HCT116 (cell line): Measurements from ENCODE around the gene PCGF2. TPM values are rescaled to one million over a fixed set of nuclear protein-coding genes. Genes with fewer than 3 reads are reported as not detected.

Experiments
- ATAC-seq: fragments of 200-7000 bp; cut with Tn5 transposase; 2 replicates; pipeline ENCODE4 v1.9.1; 2020; ENCODE audit warnings: mild to moderate bottlenecking, moderate library complexity
- BruUV-seq: library from RNA; stranded (reverse); fragments of 400-500 nt; replicated peaks from 2 replicates; lab custom pipeline; 2021; lab: Mats Ljungman, UMichigan
- CTCF ChIA-PET: fragments of 300-600 bp; sonication (Branson Sonifier 250); formaldehyde crosslinking; loops from one replicate; lab custom pipeline; 2021; ENCODE audit warnings: antibody characterized with exemption; lab: Charles Lee
- POLR2A ChIA-PET: fragments of 300-600, 350-600 bp; sonication (Branson Sonifier 250); formaldehyde crosslinking; loops from one replicate; lab custom pipeline; 2021; ENCODE audit warnings: antibody characterized with exemption; lab: Charles Lee
- RAD21 ChIA-PET, 2 experiments: fragments of 300-600 bp; sonication (Branson Sonifier 250); formaldehyde crosslinking; loops; one replicate each; lab custom pipeline; 2023; ENCODE audit warnings: low total read pairs in 2 of 2; ENCODE audit not compliant: uncharacterized antibody in 2 of 2, unreplicated experiment in 2 of 2, low non-redundant PET in 1 of 2; lab: Charles Lee
- DNase-seq: peaks from one replicate; pipeline ENCODE4 v3.0.0-alpha.2; 2010; ENCODE audit warnings: low read depth, low spot score
- H2AFZ ChIP-seq: fragments of 200-600 bp; shearing (Covaris generic), sonication (generic); 2 replicates; pipeline ENCODE4 v1.6.1; 2017; ENCODE audit warnings: low read depth, mixed run types, mixed read lengths, antibody characterized with exemption, low read length; ENCODE audit not compliant: poor library complexity, severe bottlenecking
- H3K27ac ChIP-seq: 2 replicates; pipeline ENCODE4 v1.5.1; 2012; ENCODE audit warnings: low read depth, low read length
- H3K27me3 ChIP-seq: fragments of 200-600 bp; sonication (generic); 2 replicates; pipeline ENCODE4 v1.6.1; 2016; ENCODE audit warnings: mixed run types, low read length, mixed read lengths; ENCODE audit not compliant: insufficient read depth
- H3K36me3 ChIP-seq, 2 experiments: fragments of 200-500 bp in 1 of 2; fragments of 200-600 bp in 1 of 2; sonication (Bioruptor generic) in 1 of 2; sonication (generic) in 1 of 2; 2 replicates each; pipeline versions ENCODE4 v1.5.1 to v1.6.1; 2014 to 2016; ENCODE audit warnings: low read length in 2 of 2, inconsistent platforms in 1 of 2, mixed read lengths in 1 of 2, mixed run types in 1 of 2; ENCODE audit not compliant: insufficient read depth in 2 of 2, control insufficient read depth in 1 of 2
- H3K4me1 ChIP-seq, 2 experiments: fragments of 200-600 bp in 1 of 2; sonication (generic) in 1 of 2; 2 replicates each; pipeline versions ENCODE4 v1.5.1 to v1.6.1; 2012 to 2017; ENCODE audit warnings: low read length in 2 of 2, inconsistent platforms in 1 of 2, mild to moderate bottlenecking in 1 of 2, mixed read lengths in 1 of 2, mixed run types in 1 of 2, moderate library complexity in 1 of 2; ENCODE audit not compliant: insufficient read depth in 2 of 2, control insufficient read depth in 1 of 2
- H3K4me2 ChIP-seq: fragments of 200-600 bp; sonication (generic); 2 replicates; pipeline ENCODE4 v1.6.1; 2017; ENCODE audit warnings: mixed run types, low read length, mixed read lengths
- H3K4me3 ChIP-seq, 2 experiments: fragments of 200-600 bp in 1 of 2; sonication (generic) in 1 of 2; replicated peaks in 1 of 2; 2 replicates each; pipeline ENCODE4 v1.5.1; 2011 to 2016; ENCODE audit warnings: low read length in 2 of 2, control low read depth in 1 of 2, low read depth in 1 of 2, mild to moderate bottlenecking in 1 of 2, mixed read lengths in 1 of 2, mixed run types in 1 of 2
- H3K79me2 ChIP-seq: fragments of 200-600 bp; sonication (generic); 2 replicates; pipeline ENCODE4 v1.6.1; 2017; ENCODE audit warnings: mild to moderate bottlenecking, mixed run types, low read length, moderate library complexity, mixed read lengths; ENCODE audit not compliant: insufficient read depth
- H3K9ac ChIP-seq: fragments of 200-600 bp; sonication (generic); 2 replicates; pipeline ENCODE4 v1.6.1; 2016; ENCODE audit warnings: low read length, mixed read lengths
- H3K9me2 ChIP-seq: fragments of 200-600 bp; sonication (generic), shearing (Covaris generic); 2 replicates; pipeline ENCODE4 v1.6.1; 2017; ENCODE audit warnings: mixed run types, mild to moderate bottlenecking, moderate library complexity; ENCODE audit not compliant: insufficient read depth
- H3K9me3 ChIP-seq, 2 experiments: fragments of 200-500 bp in 1 of 2; fragments of 200-600 bp in 1 of 2; sonication (Bioruptor generic) in 1 of 2; sonication (generic) in 1 of 2; 2 replicates each; pipeline ENCODE4 v1.6.1; 2014 to 2017; ENCODE audit warnings: low read length in 2 of 2, mixed read lengths in 2 of 2, inconsistent platforms in 1 of 2, low read depth in 1 of 2, mild to moderate bottlenecking in 1 of 2, mixed run types in 1 of 2, moderate library complexity in 1 of 2; ENCODE audit not compliant: control insufficient read depth in 1 of 2, insufficient read depth in 1 of 2
- H4K20me1 ChIP-seq: fragments of 200-600 bp; sonication (generic), shearing (Covaris generic); 2 replicates; pipeline ENCODE4 v1.6.1; 2017; ENCODE audit warnings: mixed run types, mild to moderate bottlenecking, moderate library complexity; ENCODE audit not compliant: insufficient read depth
- ATF3 ChIP-seq: IDR thresholded peaks from 2 replicates; pipeline ENCODE4 v1.6.1; 2012
- CEBPB ChIP-seq: IDR thresholded peaks from 2 replicates; pipeline ENCODE4 v1.6.1; 2012; ENCODE audit warnings: low read depth
- CTCF ChIP-seq, 3 experiments: fragments of 200-600 bp in 1 of 3; sonication (generic) in 1 of 3; IDR thresholded peaks in 2 of 3; conservative IDR thresholded peaks in 1 of 3; 2 replicates each; pipeline ENCODE4 v1.5.1; 2012 to 2017; ENCODE audit warnings: low read depth in 2 of 3, low read length in 2 of 3, antibody characterized with exemption in 1 of 3, borderline replicate concordance in 1 of 3, control low read depth in 1 of 3, mild to moderate bottlenecking in 1 of 3, mixed read lengths in 1 of 3, mixed run types in 1 of 3, moderate library complexity in 1 of 3; ENCODE audit not compliant: insufficient read depth in 1 of 3
- ELF1 ChIP-seq: IDR thresholded peaks from 2 replicates; pipeline ENCODE4 v1.6.1; 2012; ENCODE audit warnings: low read depth, borderline replicate concordance
- FOSL1 ChIP-seq: IDR thresholded peaks from 2 replicates; pipeline ENCODE4 v1.6.1; 2012; ENCODE audit warnings: low read depth
- MAX ChIP-seq: IDR thresholded peaks from 2 replicates; pipeline ENCODE4 v1.6.1; 2012
- POLR2AphosphoS5 ChIP-seq: IDR thresholded peaks from 2 replicates; pipeline ENCODE4 v1.6.1; 2011; ENCODE audit warnings: mild to moderate bottlenecking, low read depth, low read length, moderate library complexity
- RAD21 ChIP-seq: IDR thresholded peaks from 2 replicates; pipeline ENCODE4 v1.6.1; 2012; ENCODE audit warnings: low read depth, mild to moderate bottlenecking
- REST ChIP-seq: IDR thresholded peaks from 2 replicates; pipeline ENCODE4 v1.6.1; 2012; ENCODE audit warnings: low read depth
- SIN3A ChIP-seq: IDR thresholded peaks from 2 replicates; pipeline ENCODE4 v1.6.1; 2012; ENCODE audit warnings: low read depth
- TCF7L2 ChIP-seq: IDR thresholded peaks from 2 replicates; pipeline ENCODE4 v1.7.0; 2011; ENCODE audit warnings: borderline replicate concordance, inconsistent platforms; ENCODE audit not compliant: insufficient read depth, insufficient read length; ENCODE audit errors: extremely low read depth
- YY1 ChIP-seq: IDR thresholded peaks from 2 replicates; pipeline ENCODE4 v1.6.1; 2011; ENCODE audit warnings: low read length, low read depth, moderate library complexity, mild to moderate bottlenecking; ENCODE audit not compliant: insufficient replicate concordance; ENCODE audit errors: extremely low read depth
- ZBTB33 ChIP-seq: IDR thresholded peaks from 2 replicates; pipeline ENCODE4 v1.6.1; 2011; ENCODE audit warnings: mild to moderate bottlenecking, low read length, moderate library complexity; ENCODE audit not compliant: insufficient replicate concordance; ENCODE audit errors: extremely low read depth
- ZFX ChIP-seq: fragments of 450-650 bp; IDR thresholded peaks from 2 replicates; pipeline ENCODE4 v1.6.1; 2017
- intact Hi-C: fragments of 100-400 bp; cut with micrococcal nuclease; formaldehyde crosslinking; loops from 2 replicates; pipeline ENCODE4 v1.10.0; 2022
- total RNA-seq: library from RNA; stranded (reverse); gene quantifications from one replicate; pipeline ENCODE4 v1.2.1, GENCODE V29; 2021; ENCODE audit not compliant: unreplicated experiment

The PCGF2 gene
- total RNA-seq, 1 experiment from 2014 or later = 64.6 TPM

GRCh38 chr17:38741461-38741860, 6.7 kb downstream of the PCGF2 start:
- Histone ChIP-seq H3K9me2 (no peaks in the 10 kb centered on the region), H3K9ac (no peak overlapping the region), H2AFZ (no peak overlapping the region), H3K9me3 (no peaks in the 10 kb centered on the region), H3K27ac (no peak overlapping the region), H3K4me1 (peaks cover 18 to 24% of the 10 kb centered on the region in 2 experiments), H3K27me3 (no peaks in the 10 kb centered on the region), H3K36me3 (peaks cover 13 to 16% of the 10 kb centered on the region in 2 experiments; a peak in 3 of 4 replicates), H3K79me2 (peaks cover 59% of the 10 kb centered on the region), H3K4me3 (no peak overlapping the region), H4K20me1 (no peaks in the 10 kb centered on the region), H3K4me2 (no peak overlapping the region)
- TF ChIP-seq MAX = no peak
- TF ChIP-seq RAD21 = no peak
- TF ChIP-seq ZBTB33 = no peak
- TF ChIP-seq TCF7L2 = no peak
- no peak for TF ChIP-seq SIN3A
- TF ChIP-seq CEBPB = no peak
- no peak for TF ChIP-seq ELF1
- no peak for TF ChIP-seq POLR2AphosphoS5
- TF ChIP-seq CTCF (IDR thresholded peaks at IDR 0.05 in 2 of 3, conservative IDR thresholded peaks at IDR 0.05 in 1 of 3; ENCODE audit: borderline replicate concordance in 1 of 3, insufficient read depth in 1 of 3, low read depth in 2 of 3, low read length in 2 of 3) = no peak
- TF ChIP-seq YY1 = no peak
- TF ChIP-seq FOSL1 = no peak
- TF ChIP-seq REST = no peak
- no peak for TF ChIP-seq ATF3
- no peak for TF ChIP-seq ZFX
- no peak for DNase-seq
- ChIA-PET CTCF (no interaction called here), POLR2A (no interaction called here), RAD21 (no interaction called here)
- no TSS peak for BruUV-seq
- intact Hi-C loops = no loop called here
- no peak for ATAC-seq
